Ovary (tissue), 10 donors: ENCODE measurements around the gene HMMR. TPM values are rescaled to one million over a fixed set of nuclear protein-coding genes. Genes with fewer than 3 reads are reported as not detected.
A peak's percentile ranks its signal among the peaks of the same experiment; 100 is the strongest.
"Not testable (repeated sequence)": the region's sequence is repeated elsewhere in the genome, so short reads cannot be mapped to it uniquely, and the experiment has no call there.

ENCODE experiments used
- DNase-seq, 5 donors: peaks; one replicate each; pipeline ENCODE4 v3.0.0-alpha.2; 2019 to 2020
- H3K27ac ChIP-seq, 2 donors: fragments of 200-600 bp; one replicate each; pipeline versions ENCODE4 v1.5.1 to v1.8.0; 2019 to 2022
- H3K27me3 ChIP-seq: fragments of 200-600 bp; one replicate; pipeline ENCODE4 v1.8.0; 2022
- H3K36me3 ChIP-seq: fragments of 200-600 bp; sonication (generic); one replicate; pipeline ENCODE4 v1.5.1; 2019
- H3K4me1 ChIP-seq: one replicate; pipeline ENCODE4 v1.8.1; 2013; ENCODE audit warnings: mild to moderate bottlenecking, moderate library complexity; ENCODE audit not compliant: insufficient read depth
- H3K4me3 ChIP-seq: fragments of 200-600 bp; sonication (generic); one replicate; pipeline ENCODE4 v1.5.1; 2017
- H3K9me3 ChIP-seq, 2 donors: fragments of 200-600 bp in 1 of 2; sonication (generic) in 1 of 2; one replicate each; pipeline versions ENCODE4 v1.5.1 to v1.8.1; 2013 to 2019; ENCODE audit warnings: mild to moderate bottlenecking in 1 of 2, moderate library complexity in 1 of 2
- EP300 ChIP-seq: sonication (generic); formaldehyde crosslinking; IDR thresholded peaks from one replicate; pipeline ENCODE4 v1.6.1; 2017; ENCODE audit warnings: antibody characterized with exemption
- POLR2A ChIP-seq: fragments of 450-650 bp; IDR thresholded peaks from one replicate; pipeline ENCODE4 v1.6.1; 2017; ENCODE audit warnings: antibody characterized with exemption, mild to moderate bottlenecking, moderate library complexity
- WGBS, 3 donors: extraction: QIAGEN DNeasy Blood & Tissue Kit in 1 of 3; methylation state at CpG; one replicate each; pipeline versions ENCODE4 v1.1.5 to v1.1.7; 2013 to 2017; 5-methylcytosine and 5-hydroxymethylcytosine counted together
- intact Hi-C, 4 donors: fragments of 100-400 bp; cut with DNase I; formaldehyde crosslinking; loops; one replicate each; pipeline versions ENCODE4 v1.11.0 to v1.15.1; 2022 to 2023
- long read RNA-seq, 3 donors: library from polyadenylated mRNA in 2 of 3; unstranded in 2 of 3; transcript quantifications; one replicate each; pipeline ENCODE4 v2.0.0 and lab custom pipeline, GENCODE V29; 2021 to 2026
- polyA plus RNA-seq, 2 donors: library from polyadenylated mRNA; stranded (reverse); fragments of 200-250 nt in 1 of 2; fragments of 350-450 nt in 1 of 2; fragmentation: Illumina TruSeq in 1 of 2; extraction: RNeasy Lipid Tissue Mini Kit (QIAGEN cat#74804) in 1 of 2; gene quantifications; one replicate each; pipeline ENCODE4 v1.2.3, GENCODE V29; 2013 to 2014
- total RNA-seq, 7 donors: library from RNA; depleted of rRNA in 2 of 7; stranded (reverse); fragments of >200 nt in 2 of 7; fragmentation: NEBNext Ultra II Directional in 3 of 7; extraction: Animal tissue kit (Norgen Biotek cat#: 25700) in 3 of 7; gene quantifications; one replicate each; pipeline versions ENCODE4 v1.1.0 to v1.2.4, GENCODE V29; 2016 to 2023
- TF ChIP-seq, protein P1 (sequence below), 3 donors: fragments of 450-650 bp in 2 of 3; fragments of 200-600 bp in 1 of 3; IDR thresholded peaks; one replicate each; pipeline versions ENCODE4 v1.5.1 to v1.8.0; 2016 to 2022; ENCODE audit warnings: antibody characterized with exemption in 3 of 3, mild to moderate bottlenecking in 1 of 3
- donor health status: DM: no; HTN: no; CAD: no; lungs with moderate emphysema.
- donor health status: DM: no; HTN: no; CAD: no.
- donor health status: Bipolar disorder and iron deficiency.
- donor health status: DM: yes; HTN: yes; CAD: no.
- donor health status: DM: no; HTN: no; CAD: no.
- donor health status: DM: yes; HTN: yes; CAD: no.

Gene HMMR, protein sequence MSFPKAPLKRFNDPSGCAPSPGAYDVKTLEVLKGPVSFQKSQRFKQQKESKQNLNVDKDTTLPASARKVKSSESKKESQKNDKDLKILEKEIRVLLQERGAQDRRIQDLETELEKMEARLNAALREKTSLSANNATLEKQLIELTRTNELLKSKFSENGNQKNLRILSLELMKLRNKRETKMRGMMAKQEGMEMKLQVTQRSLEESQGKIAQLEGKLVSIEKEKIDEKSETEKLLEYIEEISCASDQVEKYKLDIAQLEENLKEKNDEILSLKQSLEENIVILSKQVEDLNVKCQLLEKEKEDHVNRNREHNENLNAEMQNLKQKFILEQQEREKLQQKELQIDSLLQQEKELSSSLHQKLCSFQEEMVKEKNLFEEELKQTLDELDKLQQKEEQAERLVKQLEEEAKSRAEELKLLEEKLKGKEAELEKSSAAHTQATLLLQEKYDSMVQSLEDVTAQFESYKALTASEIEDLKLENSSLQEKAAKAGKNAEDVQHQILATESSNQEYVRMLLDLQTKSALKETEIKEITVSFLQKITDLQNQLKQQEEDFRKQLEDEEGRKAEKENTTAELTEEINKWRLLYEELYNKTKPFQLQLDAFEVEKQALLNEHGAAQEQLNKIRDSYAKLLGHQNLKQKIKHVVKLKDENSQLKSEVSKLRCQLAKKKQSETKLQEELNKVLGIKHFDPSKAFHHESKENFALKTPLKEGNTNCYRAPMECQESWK
- total RNA-seq: 1 to 10 TPM in 1 of 7 donors, under 1 TPM in 5, not detected in 1; 0.10 to 1.4 (median 0.27) TPM
- under 1 TPM; 0.23 to 0.77 TPM for polyA plus RNA-seq
- long read RNA-seq, donor 1: 0 reads
- long read RNA-seq, donor 2, partial matches to known transcripts: 0 of 3 reads
- long read RNA-seq, donor 2, other reads (novel, unspliced or antisense): 0 of 3 reads
- long read RNA-seq, donor 3, partial matches to known transcripts: 0 of 2 reads
- long read RNA-seq, donor 3, other reads (novel, unspliced or antisense): 0 of 2 reads

DNA sequence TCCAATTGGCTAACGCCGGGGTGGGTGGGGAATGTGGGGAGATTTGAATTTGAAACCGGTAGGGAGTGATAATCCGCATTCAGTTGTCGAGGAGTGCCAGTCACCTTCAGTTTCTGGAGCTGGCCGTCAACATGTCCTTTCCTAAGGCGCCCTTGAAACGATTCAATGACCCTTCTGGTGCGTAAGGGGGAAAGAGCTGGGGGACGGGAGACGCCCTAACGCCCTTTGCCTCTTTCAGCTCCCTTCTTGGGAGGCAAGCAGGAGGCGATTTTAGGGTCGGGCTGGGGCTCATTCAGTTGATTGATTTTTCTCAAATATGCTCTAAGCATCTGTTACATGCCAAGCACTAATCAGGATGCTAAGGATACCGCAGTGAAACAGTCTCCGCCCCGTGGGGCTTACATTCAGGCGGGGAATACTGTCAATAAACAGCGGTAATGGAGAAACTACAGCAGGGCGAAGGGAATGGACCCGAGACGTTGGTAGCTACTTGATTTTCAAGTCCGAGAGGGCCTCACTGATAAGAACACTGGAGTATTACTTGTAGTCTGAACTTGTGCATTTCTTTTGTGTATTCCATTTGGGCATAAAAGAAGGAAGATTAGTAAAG is at the start of gene HMMR:
Gene HMMR (plus strand): TSS at position 71 of the 610 bp plus-strand sequence. CDS start 61 bp downstream, at position 132.
- intact Hi-C loops: loop anchor here in 2 of 4 donors (5.0 kb wide), 2 partner anchors 42 to 47 kb away; partner anchors contain the start of gene MAT2B (in 1 of the 2)
- peaks cover 2% of the 10 kb centered on the region for H3K4me1 ChIP-seq
- TF ChIP-seq POLR2A: no peak
- TF ChIP-seq, protein P1, sequence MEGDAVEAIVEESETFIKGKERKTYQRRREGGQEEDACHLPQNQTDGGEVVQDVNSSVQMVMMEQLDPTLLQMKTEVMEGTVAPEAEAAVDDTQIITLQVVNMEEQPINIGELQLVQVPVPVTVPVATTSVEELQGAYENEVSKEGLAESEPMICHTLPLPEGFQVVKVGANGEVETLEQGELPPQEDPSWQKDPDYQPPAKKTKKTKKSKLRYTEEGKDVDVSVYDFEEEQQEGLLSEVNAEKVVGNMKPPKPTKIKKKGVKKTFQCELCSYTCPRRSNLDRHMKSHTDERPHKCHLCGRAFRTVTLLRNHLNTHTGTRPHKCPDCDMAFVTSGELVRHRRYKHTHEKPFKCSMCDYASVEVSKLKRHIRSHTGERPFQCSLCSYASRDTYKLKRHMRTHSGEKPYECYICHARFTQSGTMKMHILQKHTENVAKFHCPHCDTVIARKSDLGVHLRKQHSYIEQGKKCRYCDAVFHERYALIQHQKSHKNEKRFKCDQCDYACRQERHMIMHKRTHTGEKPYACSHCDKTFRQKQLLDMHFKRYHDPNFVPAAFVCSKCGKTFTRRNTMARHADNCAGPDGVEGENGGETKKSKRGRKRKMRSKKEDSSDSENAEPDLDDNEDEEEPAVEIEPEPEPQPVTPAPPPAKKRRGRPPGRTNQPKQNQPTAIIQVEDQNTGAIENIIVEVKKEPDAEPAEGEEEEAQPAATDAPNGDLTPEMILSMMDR (IDR thresholded peaks at IDR 0.05): no peak
- TF ChIP-seq EP300: no peak
- 0 to 1% (median 1%) methylated on average over 23 of the region's 23 CpGs for whole genome bisulfite sequencing, 3 donors
- peak in 1 of 5 donors; percentile 41 for DNase-seq
- no peaks in the 10 kb centered on the region for H3K9me3 ChIP-seq
- H3K27ac ChIP-seq: peak within 1 kb of the TSS; percentile 91 to 94
- H3K36me3 ChIP-seq: no peaks in the 10 kb centered on the region
- H3K4me3 ChIP-seq: peak within 1 kb of the TSS; percentile 91
- H3K27me3 ChIP-seq: no peaks in the 10 kb centered on the region

DNA sequence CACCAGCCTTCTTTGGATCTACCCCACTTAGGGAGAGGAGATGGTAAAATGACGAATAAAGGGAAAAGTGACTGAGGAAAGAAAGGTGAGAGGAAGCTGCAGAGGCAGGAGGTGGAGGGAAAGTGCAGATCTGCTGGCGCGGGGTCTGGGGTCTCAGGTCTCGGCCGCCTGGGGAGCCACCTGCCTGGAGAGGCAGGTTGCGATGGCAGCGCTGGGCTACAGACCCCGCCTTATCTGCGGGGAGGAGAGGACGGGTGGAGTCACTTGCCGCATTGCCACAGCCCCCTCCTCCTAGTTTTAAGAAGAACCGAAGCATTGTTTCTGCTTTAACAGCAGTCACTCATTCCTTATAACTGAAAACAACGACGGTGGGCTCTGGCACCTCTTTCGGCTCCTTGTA is 44.8 kb upstream of the HMMR start:
- H3K4me3 ChIP-seq, H3K4me1 ChIP-seq, H3K36me3 ChIP-seq, H3K27me3 ChIP-seq, DNase-seq, H3K27ac ChIP-seq, intact Hi-C loops, H3K9me3 ChIP-seq: not testable (repeated sequence)
- WGBS, 3 donors: 20 to 32% (median 30%) methylated on average over 15 of the region's 15 CpGs

DNA sequence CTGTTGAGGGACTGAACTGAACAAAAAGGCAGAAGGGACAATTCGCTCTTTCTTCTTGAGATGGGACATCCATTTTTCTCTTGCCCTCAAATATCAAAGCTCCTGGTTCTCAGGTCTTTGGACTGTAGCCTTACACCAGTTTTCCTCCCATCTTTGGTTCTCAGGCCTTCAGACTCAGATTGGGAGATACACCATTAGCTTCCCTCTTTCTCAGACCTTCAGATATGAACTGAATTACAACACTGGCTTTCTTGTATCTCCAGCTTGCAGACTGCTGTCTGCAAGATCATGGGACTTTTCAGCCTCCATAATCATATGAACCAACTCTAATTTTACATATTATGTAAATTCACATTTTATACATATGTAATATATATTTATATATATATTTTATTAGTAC is 35.6 kb upstream of the HMMR start:
- DNase-seq: no peak
- no peak overlapping the region for H3K27ac ChIP-seq
- no peaks in the 10 kb centered on the region for H3K27me3 ChIP-seq
- no peaks in the 10 kb centered on the region for H3K4me1 ChIP-seq
- H3K4me3 ChIP-seq: no peak overlapping the region
- WGBS, 3 donors: 94 to 100% (median 97%) methylated on average over 1 of the region's 1 CpG
- intact Hi-C loops: no loop called here
- TF ChIP-seq, protein P1 (IDR thresholded peaks at IDR 0.05): no peak
- no peak for TF ChIP-seq POLR2A
- no peak for TF ChIP-seq EP300
- no peaks in the 10 kb centered on the region for H3K9me3 ChIP-seq
- no peaks in the 10 kb centered on the region for H3K36me3 ChIP-seq

DNA sequence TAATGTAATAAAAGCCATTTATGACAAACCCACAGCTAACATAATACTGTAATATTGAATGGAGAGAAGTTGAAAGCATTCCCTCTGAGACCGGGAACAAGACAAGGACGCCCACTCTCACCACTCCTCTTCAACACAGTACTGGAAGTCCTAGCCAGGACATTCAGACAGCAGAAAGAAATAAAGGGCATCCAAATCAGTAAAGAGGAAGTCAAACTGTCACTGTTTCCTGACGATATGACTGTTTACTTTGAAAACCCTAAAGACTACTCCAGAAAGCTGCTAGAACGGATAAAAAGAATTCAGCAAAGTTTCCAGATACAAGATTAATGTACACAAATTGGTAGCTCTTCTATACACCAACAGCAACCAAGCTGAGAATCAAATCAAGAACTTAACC is 34.3 kb upstream of the HMMR start:
- DNase-seq, H3K27me3 ChIP-seq, intact Hi-C loops, H3K9me3 ChIP-seq, H3K36me3 ChIP-seq, H3K27ac ChIP-seq, H3K4me3 ChIP-seq, H3K4me1 ChIP-seq: not testable (repeated sequence)
- 62 to 73% (median 68%) methylated on average over 4 of the region's 4 CpGs for WGBS, 3 donors

DNA sequence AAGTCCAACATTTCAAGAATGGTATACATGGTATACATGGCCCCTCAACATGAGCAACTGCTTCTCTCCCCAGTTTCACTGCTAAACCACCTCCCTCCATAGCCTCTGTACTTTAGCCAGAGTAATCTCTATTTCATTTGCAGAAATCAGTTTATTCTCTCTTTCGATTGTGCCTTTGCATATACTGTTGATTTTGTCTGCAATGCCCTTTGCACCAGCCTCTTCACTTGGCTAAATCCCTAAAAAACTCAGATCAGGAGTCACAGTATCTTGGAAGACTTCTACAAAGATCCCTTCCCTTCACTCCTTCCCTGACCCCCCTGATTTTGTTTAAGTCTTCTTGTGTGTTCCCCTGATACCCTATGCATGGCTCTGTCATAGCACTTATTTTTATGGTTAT is 27.9 kb upstream of the HMMR start:
- intact Hi-C loops: loop anchor here in 1 of 4 donors (10.0 kb wide), 1 partner anchor 72 kb away; the partner anchor contains the start of gene MAT2B
- TF ChIP-seq EP300 (no peak), POLR2A (no peak)
- TF ChIP-seq, protein P1 (IDR thresholded peaks at IDR 0.05): no peak

More for the DNA sequence above, 27.9 kb upstream of the HMMR start:
- peaks cover 1% of the 10 kb centered on the region for H3K4me1 ChIP-seq
- H3K9me3 ChIP-seq: no peaks in the 10 kb centered on the region
- 84 to 96% (median 85%) methylated on average over 1 of the region's 1 CpG for WGBS, 3 donors
- no peaks in the 10 kb centered on the region for H3K36me3 ChIP-seq
- H3K27ac ChIP-seq: no peak overlapping the region
- no peak for DNase-seq
- no peak overlapping the region for H3K4me3 ChIP-seq
- H3K27me3 ChIP-seq: no peaks in the 10 kb centered on the region
